NB4 (cell line): Measurements from ENCODE around the gene CCDC122.

Experiments used
- CTCF ChIP-seq: IDR thresholded peaks from one replicate; pipeline ENCODE4 v1.5.1; 2012; ENCODE audit warnings: low read depth, low read length
- POLR2A ChIP-seq: IDR thresholded peaks from 2 replicates; pipeline ENCODE4 v1.6.1; 2011; ENCODE audit warnings: mild to moderate bottlenecking; ENCODE audit not compliant: insufficient read length; ENCODE audit errors: extremely low read depth

GRCh38 chr13:43879755-43880181 is 228 bp upstream of the CCDC122 start, which contains the start of gene LACC1:
- no peak for TF ChIP-seq CTCF
- TF ChIP-seq POLR2A = no peak
